H1 (cell line): Measurements from ENCODE around the gene FGF1.

Experiments used
- HDAC2 ChIP-seq, 2 experiments: fragments of 300-600 bp in 1 of 2; sonication (generic) in 1 of 2; IDR thresholded peaks; 2 replicates each; pipeline ENCODE4 v1.6.1; 2011 to 2012; ENCODE audit warnings: low read depth in 2 of 2, low read length in 2 of 2, mild to moderate bottlenecking in 2 of 2, moderate library complexity in 2 of 2, borderline replicate concordance in 1 of 2, inconsistent platforms in 1 of 2
- ZNF274 ChIP-seq: IDR thresholded peaks from 2 replicates; pipeline ENCODE4 v1.7.0; 2012; ENCODE audit warnings: low read length, borderline replicate concordance; ENCODE audit errors: extremely low read depth
- TF ChIP-seq, protein P1 (sequence below), 3 experiments: IDR thresholded peaks; 1 replicate in 2 of 3; 2 replicates in 1 of 3; pipeline versions ENCODE4 v1.5.1 to v1.6.1; 2011; ENCODE audit warnings: low read length in 3 of 3, mild to moderate bottlenecking in 3 of 3, inconsistent platforms in 2 of 3, low read depth in 1 of 3, moderate library complexity in 1 of 3; ENCODE audit not compliant: insufficient read depth in 1 of 3; ENCODE audit errors: control extremely low read depth in 1 of 3
- TF ChIP-seq, protein P2 (sequence below): IDR thresholded peaks from 2 replicates; pipeline ENCODE4 v1.6.1; 2012; ENCODE audit warnings: inconsistent platforms

DNA sequence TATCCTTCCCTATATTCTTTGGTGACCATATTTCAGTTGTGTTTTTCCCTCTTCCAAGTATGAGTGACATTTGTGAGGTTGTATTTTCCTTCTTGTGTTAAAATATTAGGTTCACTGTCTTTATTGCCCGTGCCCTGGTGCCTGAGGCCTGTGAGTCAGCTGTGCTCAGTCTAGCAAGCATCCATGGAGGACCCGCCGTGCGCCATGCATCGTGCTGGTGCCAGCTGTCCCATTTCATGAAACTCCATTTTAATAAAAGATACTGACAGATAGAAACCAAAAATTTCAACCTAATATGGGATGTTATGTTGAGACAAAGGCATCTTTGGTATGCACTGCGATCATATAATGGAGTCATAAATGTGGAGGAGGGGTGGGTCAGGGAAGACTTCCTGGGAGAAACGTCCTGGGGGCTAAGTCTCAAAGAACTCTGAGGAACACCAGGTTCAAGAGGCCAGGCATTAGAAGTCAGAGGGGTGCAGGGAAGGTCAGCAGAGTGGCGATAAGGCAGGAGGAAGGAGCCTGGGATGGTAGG, 34.0 kb upstream of the FGF1 start:
- TF ChIP-seq ZNF274 (no peak), HDAC2 (IDR thresholded peaks at IDR 0.05; ENCODE audit: borderline replicate concordance in 1 of 2, low read depth in 2 of 2, low read length in 2 of 2) (no peak)
- TF ChIP-seq, protein P1, sequence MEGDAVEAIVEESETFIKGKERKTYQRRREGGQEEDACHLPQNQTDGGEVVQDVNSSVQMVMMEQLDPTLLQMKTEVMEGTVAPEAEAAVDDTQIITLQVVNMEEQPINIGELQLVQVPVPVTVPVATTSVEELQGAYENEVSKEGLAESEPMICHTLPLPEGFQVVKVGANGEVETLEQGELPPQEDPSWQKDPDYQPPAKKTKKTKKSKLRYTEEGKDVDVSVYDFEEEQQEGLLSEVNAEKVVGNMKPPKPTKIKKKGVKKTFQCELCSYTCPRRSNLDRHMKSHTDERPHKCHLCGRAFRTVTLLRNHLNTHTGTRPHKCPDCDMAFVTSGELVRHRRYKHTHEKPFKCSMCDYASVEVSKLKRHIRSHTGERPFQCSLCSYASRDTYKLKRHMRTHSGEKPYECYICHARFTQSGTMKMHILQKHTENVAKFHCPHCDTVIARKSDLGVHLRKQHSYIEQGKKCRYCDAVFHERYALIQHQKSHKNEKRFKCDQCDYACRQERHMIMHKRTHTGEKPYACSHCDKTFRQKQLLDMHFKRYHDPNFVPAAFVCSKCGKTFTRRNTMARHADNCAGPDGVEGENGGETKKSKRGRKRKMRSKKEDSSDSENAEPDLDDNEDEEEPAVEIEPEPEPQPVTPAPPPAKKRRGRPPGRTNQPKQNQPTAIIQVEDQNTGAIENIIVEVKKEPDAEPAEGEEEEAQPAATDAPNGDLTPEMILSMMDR (IDR thresholded peaks at IDR 0.05; ENCODE audit: control extremely low read depth in 1 of 3, insufficient read depth in 1 of 3, low read depth in 1 of 3, low read length in 3 of 3): no peak
- TF ChIP-seq, protein P2, sequence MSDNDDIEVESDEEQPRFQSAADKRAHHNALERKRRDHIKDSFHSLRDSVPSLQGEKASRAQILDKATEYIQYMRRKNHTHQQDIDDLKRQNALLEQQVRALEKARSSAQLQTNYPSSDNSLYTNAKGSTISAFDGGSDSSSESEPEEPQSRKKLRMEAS: no peak
